Measurements from ENCODE around the gene SERGEF.

SERGEF gene

DNA sequence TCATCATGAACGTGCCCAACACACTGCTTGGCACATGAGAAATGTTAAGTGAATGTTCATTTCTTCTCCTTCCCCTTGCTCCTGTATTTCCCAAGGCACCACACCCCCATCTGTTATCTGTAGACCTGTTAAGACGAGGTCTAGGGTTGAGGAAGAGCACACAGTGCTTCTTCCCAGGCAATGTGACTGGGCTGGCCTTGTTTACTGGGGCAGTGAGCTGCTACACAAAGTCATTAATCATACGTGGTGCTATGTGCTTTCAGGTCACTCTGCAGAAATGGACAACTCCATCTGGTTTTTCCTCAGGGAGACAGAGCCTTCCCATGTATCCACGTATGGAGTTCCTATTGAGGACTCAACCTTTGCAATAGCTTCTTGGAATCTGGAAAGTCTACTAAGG, 159.6 kb downstream of the SERGEF start:
- no peak for DNase-seq

DNA sequence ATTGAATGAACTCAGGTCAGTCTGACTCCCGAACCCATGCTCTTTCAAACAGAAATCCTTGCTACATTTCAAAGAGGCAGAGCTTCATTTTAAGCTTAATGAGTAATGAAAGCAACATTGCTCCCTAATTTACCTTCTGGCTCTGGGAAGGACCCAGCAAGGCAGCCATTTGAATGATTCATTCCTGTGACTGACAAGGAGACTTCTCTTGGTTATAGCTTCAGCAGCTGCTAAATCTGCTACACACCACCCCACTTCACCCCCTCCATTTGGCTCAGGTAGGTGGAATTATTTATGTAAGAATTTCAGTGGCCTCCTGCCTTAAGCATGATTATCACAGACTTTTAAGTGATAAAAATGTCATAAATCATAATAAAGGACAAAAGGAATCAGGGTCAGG, 160.6 kb downstream of the SERGEF start:
- no peak for DNase-seq

DNA sequence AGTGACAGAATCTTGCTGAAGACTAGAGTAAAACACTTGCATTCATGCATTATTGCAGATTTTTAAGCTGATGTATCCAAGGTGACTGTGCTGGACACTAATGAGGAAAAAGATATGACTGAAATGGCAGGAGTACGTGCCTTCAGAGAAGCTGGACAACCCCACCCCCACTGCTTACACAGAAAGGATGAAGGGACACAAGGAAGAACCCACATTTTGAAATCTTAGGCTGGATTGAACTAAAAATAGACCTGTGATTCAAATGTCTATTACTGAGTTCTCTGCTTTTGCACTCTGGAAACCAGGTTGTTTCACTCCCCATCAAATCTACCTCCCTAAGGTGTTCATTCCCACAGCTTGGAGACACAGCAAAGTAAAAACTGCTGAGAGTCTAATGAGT, 161.2 kb downstream of the SERGEF start:
- no peak for DNase-seq

DNA sequence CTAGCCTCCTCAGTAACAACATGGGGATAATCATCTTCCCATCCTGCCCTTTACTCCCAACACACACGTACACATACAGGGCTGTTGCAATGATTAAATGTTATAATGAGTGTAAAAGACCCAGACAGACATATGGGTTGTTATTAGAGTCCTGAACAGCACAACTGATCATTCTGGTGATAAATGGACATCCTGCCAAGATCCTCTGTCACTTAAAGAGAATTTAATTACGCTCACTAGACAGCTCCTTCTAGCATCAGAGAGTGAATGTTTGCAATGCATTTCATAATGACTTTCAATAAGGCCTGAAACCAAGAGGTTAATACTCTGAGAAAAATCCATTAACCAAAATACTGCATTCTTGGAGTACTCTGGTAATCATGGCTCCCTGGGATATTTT, 162.5 kb downstream of the SERGEF start:
- no peak for DNase-seq

DNA sequence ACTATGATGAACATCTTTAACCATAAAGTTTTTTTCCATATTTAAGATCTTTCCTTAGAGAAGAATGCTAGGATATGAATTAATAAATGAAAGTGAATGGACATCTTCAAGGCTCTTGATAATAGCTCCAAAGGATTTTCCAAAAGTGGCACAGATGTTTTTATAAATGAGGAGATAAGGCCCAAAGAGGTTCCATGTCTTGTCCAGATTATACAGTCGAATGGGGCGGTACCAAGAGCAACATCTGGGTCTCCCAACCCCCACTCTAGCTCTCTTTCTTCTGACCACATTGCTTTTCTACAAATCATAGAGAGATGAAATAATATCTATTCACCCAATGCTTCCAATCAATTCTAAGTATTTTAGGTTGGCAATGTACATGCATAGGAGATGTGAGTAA, 164.1 kb downstream of the SERGEF start:
- DNase-seq = no peak

DNA sequence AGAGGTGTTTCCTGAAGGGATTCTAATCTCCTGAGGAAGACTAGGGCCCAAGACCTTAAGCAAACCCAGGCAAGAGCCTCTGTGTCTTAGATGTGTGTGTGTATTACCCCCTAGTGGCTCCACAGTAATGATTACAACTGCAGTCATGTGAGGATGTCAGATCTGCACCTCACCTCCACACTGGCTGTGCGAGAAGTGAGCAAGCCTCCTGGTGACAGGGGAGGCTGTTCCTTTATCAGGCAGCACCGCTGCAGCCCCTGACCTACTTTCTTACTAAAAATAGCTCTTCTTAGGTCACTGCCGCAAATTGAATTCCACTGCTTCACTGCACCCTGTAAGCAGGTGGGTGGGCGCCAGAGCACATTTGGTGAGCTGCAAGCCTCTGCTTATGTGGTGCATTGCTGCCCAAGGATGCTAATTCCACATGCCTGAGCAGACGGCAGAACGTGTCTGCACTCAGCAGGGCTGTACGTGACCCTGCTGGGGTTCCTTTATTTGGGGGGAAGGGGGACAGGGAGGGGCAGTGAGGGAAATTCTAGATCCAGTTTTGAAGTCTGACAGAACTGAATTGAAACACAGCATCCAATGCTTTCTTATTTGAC, 165.9 kb downstream of the SERGEF start:
- peak; percentile 59 for DNase-seq

DNA sequence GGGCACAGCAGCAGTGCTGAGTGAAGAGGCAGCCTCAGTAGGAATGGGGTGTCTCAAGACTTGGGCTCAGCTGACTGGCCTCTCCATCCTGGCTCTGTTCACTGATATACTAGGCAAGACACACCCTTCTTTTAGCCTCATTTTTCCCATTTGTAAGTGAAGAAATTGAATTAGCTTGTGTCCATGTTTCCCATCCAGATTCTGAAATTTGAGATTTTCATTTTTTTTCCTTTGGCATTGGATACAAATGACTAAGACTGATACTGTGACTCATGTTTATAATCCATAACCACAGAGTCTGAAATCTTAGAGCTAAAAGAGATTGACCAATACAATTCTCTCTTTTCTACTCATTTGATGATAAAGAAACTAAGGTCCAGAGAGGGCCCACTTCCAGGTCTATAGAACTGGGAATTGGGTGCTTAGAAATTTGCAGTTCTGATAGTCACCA, 167.4 kb downstream of the SERGEF start:
- no peak for DNase-seq

DNA sequence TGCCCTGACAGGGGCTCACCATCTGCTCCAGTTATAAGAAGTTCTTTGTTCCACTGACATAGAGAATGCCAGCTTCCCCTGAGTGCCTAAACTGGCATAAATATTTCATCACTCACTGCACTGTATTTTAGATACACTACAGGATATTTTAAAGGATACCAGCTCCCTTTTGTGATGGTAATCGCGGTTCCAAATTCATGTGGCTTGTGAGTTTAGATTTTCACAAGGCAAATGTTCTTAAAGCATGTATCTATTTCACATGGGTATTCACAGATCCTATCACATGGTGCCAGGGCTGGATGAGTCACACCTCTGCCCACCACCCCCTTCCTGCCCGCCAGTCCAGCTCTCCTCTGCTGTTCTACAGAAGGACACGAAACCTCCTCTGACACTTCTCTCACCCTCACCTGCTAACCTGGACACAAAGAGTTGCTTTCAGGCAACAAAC, 172.7 kb downstream of the SERGEF start:
- DNase-seq = no peak

DNA sequence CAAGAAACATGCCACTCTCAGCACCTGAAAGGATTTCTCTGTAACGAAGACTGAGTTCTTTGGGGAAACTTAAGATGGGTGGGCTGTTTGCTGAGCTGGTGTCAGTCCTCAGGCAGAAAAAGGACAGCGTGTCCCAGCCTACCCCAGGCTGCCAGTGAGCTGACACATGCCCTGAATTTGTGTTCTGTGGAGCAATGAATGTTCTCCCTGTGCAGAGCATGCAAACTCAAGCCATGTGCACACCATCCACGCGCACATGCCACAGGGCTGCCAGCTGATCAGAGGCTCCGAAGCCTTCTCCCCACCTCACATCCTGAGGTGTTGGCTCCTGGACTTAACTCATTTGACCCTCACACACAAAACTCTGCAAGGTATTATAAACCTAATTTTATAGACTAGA, 173.4 kb downstream of the SERGEF start:
- no peak for DNase-seq

DNA sequence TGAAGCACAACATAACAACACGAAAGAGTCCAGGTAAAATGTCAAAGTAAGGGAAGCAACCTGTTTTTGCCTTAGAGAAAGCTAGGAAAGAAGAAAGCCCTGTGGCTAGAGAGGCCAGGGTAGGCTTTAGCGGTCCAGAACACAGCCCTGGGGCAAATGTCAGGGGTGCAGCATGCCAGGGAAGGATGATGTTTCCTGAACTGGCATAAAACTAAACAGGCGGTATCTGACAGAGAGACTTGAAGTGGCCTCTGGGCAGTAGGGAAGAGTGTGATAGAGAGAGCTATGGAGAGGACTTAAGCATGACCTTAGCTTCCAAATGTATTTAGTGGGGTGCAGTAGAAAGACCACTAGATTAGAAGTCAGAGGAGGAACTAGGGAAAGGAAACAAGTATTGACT, 174.7 kb downstream of the SERGEF start:
- no peak for DNase-seq

DNA sequence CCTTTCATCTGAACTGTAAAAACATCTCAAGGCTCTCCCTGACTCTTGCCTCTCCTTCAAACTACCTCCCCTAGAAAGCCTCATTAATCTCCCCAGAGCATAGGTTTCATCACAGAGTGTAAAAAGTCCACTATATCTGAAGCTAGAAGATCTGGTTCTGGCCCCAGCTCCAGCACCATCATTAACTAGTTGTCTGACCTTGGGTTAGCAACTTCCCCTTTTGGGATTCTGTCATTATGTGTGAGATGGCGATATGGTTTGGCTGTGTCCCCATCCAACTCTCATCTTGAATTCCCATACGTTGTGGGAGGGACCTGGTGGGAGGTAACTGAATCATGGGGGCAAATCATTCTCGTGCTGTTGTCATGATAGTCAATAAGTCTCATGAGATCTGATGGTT, 181.0 kb downstream of the SERGEF start:
- DNase-seq = no peak

DNA sequence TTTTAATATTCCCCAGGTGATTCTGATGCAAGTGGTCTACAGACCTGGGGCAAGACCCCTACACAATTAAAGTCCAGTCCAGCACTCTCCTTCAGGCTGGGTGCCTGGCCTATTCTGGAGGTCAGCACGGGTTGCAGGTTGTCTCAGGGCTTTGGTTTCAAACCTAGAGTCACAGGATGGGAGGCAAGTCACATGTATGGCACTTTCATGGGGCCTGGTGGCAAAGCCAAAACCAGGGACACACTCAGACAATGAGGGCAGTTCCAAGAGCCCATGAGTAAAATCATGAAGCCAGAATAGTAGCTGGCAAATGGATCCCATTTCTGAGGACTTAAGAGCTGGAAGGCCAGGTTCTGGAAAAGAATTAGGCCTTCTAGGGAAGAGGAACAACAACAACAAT, 181.6 kb downstream of the SERGEF start:
- no peak for DNase-seq

DNA sequence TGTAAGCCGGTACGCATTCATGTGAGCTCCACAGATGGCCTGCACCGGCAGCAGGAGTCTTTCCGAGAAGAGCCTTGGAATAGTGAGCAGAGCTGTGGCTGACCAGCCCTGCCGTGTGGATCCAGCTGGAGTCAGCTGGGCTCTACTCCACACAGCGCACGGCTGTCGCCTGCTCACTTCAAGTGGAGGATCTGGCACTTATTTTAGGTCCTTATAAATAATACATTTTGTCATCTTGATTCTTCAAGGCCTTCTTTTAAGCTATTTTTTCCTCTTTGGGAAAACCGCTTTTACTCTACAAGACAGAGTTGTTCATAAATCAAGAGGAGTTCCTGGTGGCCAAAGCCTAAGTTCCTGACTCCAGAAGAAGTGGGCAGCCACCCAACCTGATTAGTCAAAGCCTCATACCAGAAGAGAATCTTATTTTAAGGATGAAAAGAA, 184.5 kb downstream of the SERGEF start:
- DNase-seq = no peak

DNA sequence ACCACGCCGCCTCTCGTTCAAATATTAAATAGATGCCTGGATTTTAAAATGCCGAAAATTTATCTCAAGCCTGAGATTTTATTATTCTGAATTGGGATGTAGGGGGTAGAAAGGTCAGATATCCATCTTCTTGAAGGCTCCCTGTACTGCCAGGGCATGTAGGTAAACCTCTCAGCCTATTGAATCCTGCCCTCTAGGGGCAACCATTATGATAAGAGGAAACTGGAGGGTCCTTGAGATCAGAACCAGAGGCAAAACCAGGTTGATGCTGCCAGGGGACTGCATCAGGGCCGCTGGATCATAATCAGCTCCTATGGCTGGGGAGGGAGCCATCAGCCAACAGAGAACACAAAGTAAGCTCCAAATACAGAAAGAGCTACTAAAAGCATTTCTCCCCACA, 185.8 kb downstream of the SERGEF start:
- no peak for DNase-seq

DNA sequence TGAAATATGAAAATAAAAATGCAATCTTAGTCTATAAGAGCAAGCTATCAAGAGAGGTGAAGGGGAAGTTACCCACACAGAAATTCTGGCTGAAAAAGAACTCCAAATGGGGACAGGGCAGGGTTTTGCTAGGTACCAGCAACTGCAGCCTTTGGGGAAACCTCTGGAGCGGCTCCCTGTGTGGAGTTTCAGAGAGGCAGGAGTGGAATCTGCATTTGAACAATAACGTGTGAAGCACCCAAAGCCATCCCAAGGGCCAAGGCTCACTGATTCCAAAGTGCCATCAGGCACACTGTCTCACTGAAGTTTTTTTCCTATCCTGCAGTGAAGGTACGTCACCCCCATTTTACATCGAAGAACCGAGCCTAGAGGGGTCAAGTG, 190.5 kb downstream of the SERGEF start:
- no peak for DNase-seq

DNA sequence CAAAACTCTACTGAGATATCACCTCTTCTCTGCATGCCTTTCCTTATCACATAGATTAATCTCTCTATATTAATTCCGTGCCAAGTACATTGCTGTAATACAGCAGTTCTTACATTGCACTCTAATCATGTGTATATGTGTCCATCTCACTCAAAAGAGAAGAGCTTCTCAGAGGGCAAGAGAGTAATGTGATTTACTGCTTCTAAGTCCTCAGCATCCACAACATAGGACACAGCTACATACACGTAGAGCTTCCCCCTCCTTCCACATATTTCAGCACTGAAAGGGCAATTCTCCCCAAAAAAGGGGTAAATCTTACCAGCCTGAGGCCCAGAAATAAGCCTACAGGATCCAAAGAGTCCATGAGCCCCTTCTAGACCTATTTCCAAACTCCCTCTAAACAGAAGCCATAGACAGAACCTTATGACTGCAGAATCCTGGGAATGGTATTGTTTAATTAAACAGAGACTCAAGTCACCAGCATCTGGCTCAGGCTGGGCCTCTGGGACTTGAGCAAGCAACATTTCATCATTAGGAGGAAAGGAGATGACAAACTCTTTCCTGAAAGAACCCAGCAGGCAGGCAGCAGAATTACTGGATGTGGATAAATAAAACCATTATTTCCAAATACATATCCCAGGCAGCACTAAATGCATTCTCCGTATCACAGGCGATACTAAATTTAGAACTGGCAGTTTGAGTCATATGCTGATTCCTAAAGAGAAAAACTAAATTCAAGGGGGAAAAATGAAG, 191.0 kb downstream of the SERGEF start:
- DNase-seq = no peak

DNA sequence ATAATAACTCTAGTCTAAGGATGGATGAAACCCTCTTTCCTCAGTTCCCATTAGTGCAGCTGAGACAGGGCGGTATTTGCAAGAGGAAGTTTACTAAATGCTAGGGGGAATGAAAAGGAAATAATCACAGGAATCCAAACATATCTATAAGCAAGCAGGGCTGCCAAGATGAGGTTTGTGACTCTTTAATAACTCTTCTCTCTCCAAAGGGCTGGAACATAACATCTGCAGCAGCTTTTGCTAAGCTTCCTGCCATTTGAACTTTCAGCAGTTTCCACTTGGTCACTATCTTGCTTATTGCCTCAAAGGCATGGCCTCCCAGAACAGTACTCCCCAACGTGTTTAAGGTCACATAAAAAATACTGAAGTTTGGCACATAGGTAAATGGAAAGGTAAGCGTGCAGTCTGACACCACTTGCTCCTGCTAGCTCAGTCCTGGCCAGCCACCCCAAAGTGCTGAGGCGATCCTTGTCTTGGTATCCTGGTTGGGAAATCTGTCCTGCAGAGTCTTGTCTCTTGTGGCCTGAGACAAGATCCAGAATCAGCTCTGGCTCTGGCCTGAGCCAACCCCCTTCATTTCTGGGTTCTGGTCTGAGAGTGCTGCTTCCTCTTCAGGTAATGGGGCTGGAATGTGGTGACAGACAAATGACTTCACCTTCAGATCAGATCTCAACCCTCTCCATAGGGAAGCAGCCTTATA, 196.5 kb downstream of the SERGEF start:
- DNase-seq = peak; percentile 88

DNA sequence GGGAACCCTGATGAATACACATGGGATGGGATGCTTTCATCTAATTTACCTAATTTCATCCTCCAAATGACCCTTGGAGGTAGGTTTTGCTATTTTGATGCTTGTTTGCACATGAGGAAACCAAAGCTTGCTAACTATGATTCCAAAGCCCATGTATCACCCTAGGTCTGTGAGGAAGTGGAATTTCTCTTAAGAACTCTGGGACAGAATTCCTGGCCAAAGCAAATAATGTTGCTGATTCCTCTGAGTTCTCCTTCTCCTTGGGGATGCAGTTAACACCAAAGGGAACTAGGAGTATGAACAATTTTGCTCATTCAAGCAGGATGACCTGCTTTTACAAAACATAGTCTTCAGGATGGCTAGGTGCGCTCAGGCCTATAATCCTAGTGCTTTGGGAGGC, 198.3 kb downstream of the SERGEF start:
- DNase-seq = no peak

DNA sequence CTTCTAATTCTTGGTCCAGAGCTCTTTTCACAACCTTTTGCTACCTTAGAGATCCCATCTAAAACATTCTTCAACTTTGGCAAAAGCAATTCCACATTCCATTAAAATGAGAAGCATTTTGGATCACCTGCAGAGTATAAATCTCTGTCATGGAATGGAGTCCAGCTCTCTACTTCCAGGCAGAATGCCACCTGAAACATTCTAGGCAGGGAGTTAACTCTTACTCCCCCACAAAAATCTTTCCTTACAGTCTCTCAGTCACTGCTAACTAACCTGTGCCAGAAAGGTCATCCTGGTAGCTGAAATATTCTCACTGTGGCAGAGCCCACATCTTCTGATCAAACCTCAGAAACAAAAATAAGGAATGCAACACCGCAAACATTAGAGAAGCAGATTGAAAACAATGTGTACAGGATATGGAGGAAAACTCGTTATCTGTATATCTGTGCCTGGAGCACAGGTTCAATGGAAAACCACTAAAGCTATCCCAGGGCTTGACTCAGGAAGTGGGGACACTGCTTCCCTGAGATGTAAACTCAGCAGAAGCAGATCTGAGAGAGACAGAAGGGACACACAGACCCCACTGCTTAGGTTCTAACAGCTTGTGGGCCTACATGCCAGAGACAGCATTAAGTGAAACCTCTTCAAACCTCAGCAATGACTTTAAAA, 199.3 kb downstream of the SERGEF start:
- peak; percentile 60 for DNase-seq

DNA sequence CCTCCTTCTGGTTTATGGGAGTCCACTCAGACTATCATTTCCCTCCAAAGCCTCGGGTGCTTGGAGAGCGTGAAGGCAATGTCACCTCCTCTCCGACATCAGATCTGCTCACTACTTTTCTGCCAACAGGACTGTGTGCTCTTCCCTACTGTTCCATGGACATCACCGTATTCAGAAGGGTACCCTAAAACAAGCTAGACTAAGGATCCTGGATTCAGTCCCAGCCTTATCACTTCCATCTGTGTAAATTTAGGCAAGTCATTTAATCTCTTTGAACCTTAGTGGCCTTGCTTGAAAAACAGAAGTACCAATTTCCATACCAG, 200.0 kb downstream of the SERGEF start:
- no peak for DNase-seq

DNA sequence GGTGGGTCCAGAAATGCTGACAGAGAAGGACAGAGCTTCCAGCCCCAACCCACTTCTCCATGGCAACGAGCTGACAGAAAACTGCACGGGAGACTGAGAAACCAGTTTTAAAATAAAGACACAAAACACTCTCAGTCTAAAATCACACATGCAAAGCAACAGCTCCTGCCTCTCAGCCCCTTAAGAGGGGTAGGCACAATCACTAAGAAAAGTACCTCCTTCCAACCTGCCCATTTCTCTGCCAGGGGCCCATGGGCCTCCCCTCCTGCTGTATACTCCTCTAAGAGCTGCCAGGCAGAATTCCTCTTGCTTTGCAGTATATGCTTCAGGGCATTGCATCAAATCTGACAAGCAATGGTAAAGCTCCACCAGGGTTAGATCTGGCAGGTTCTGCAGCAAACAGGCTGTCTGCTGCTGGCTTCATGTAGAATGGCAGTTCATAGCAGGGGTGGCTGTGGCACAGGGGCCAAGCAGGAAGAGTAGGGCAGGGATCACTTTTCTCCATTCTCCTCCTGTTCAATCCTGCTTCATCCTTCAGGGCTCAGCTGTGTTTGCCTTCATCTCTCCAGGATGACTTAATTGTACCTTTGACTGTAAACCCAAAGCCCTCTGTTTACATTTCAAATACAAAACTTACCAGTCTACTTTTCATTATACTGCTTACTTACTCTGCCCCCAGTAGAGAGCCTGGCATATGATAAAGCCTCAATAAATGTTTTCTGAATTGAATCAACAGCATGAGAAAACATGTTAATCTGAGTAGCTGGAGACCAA, 200.6 kb downstream of the SERGEF start:
- peak; percentile 69 for DNase-seq

DNA sequence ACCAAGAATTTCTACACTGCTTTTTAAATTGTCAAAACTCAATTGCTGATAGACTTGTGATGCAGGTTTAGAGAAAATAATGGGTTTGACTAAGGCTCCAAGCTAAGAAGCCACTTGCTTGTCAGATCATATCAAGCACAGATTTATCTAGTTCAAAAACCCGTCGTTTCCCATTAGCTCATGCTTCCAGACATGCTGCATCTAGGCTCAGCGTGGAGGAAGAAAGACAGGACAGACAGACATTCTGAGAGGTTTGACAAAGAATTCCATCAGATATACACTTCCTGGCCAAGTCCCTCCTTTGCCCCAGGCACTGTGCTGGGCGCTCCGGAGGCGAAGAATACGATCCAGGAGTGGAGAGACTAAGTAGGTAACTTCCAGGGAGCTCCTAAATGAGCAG, 201.5 kb downstream of the SERGEF start:
- peak; percentile 77 for DNase-seq

DNA sequence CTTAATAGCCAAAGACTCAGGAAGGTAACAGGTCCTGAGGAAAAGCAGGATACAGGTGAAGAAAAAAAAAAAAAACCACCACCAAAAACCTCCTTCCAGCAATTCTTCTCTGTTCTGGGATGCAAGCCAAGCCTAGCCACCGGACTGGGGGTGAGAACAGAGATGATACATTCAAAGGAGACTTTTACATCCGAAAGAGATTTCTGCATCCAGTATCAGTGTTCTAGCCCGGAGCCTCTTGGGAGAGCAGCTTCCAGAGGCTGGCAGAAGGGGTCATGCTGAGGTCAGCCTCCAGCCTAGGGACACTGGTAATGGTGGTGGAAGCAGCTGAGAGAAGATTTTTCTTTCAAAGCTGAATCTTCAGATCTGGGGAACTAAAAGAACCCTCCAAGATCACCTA, 202.1 kb downstream of the SERGEF start:
- no peak for DNase-seq

All from islet precursor cell (in vitro differentiated cells).